ENCODE data around the gene EYS. TPM values are rescaled to one million over a fixed set of nuclear protein-coding genes. Genes with fewer than 3 reads are reported as not detected.

Gene EYS
- total RNA-seq, 1 experiment from 2014 or later, result not detected

GRCh38 chr6:65692109-65692508, 14.9 kb downstream of the EYS start:
- H3K36me3 Mint-ChIP-seq (ENCODE audit: insufficient read depth in 1 of 3, low read depth in 3 of 3), result no peaks in the 10 kb centered on the region
- H4K91ac ChIP-seq (ENCODE audit: insufficient read length, low read depth, low read length), result no peak overlapping the region
- no peak overlapping the region for H2BK12ac ChIP-seq (ENCODE audit: insufficient read length, low read depth, low read length)
- H3K79me2 ChIP-seq (ENCODE audit: insufficient read depth, low read length), result no peaks in the 10 kb centered on the region
- H2AK5ac ChIP-seq (ENCODE audit: insufficient read length, low read length), result no peak overlapping the region
- TF ChIP-seq CTCF (conservative IDR thresholded peaks at IDR 0.05), result no peak
- no peak overlapping the region for H3K4ac ChIP-seq (ENCODE audit: low read depth, low read length)
- peaks cover 4 to 5% of the 10 kb centered on the region in 2 experiments; a peak in 3 of 5 replicates for H3K9me3 Mint-ChIP-seq
- H3K27me3 Mint-ChIP-seq (ENCODE audit: low read depth), result no peaks in the 10 kb centered on the region
- WGBS (ENCODE audit: extremely low coverage, insufficient read length, low lambda C conversion rate), result no CpG with 5 or more reads among the region's 3 CpGs
- H3K27me3 ChIP-seq (ENCODE audit: insufficient read depth, low read length), result no peaks in the 10 kb centered on the region
- H3K4me1 Mint-ChIP-seq, result no peaks in the 10 kb centered on the region
- no peak for DNase-seq
- no peak overlapping the region for H3K4me3 Mint-ChIP-seq
- H4K8ac ChIP-seq (replicated peaks; ENCODE audit: insufficient read length, low read depth, low read length), result no peak overlapping the region
- H4K5ac ChIP-seq (ENCODE audit: insufficient read length, low read depth, low read length), result no peak overlapping the region
- no peaks in the 10 kb centered on the region for H3K9me3 ChIP-seq (ENCODE audit: control insufficient read depth, low read depth, low read length)
- H3K14ac ChIP-seq (ENCODE audit: insufficient read depth, low read length), result no peak overlapping the region
- H3K18ac ChIP-seq (ENCODE audit: insufficient read length, low read depth, low read length), result no peak overlapping the region
- H2BK5ac ChIP-seq (ENCODE audit: insufficient read length, low read length), result no peak overlapping the region
- no peak overlapping the region for H2BK15ac ChIP-seq (ENCODE audit: low read depth, low read length)
- no peak overlapping the region for H3K9ac ChIP-seq (ENCODE audit: extremely low read depth, insufficient read length, low read length)
- no peak overlapping the region for H3K23ac ChIP-seq (ENCODE audit: insufficient read length, low read depth, low read length)
- H3K4me1 ChIP-seq (ENCODE audit: insufficient read depth, low read length), result no peaks in the 10 kb centered on the region
- H4K20me1 ChIP-seq (ENCODE audit: control insufficient read depth, insufficient read depth, insufficient read length), result no peaks in the 10 kb centered on the region
- no peak overlapping the region for H3K27ac Mint-ChIP-seq
- H3K79me1 ChIP-seq (ENCODE audit: insufficient read depth, low read depth, low read length, poor library complexity, severe bottlenecking), result no peaks in the 10 kb centered on the region
- H2BK20ac ChIP-seq (ENCODE audit: low read depth, low read length, poor library complexity, severe bottlenecking), result no peak overlapping the region
- no peak overlapping the region for H3K4me2 ChIP-seq (ENCODE audit: insufficient read depth, insufficient read length, low read length)
- no peak overlapping the region for H3K56ac ChIP-seq (ENCODE audit: insufficient read length, low read depth, low read length)
- no peak overlapping the region for H2AFZ ChIP-seq (ENCODE audit: low read length)
- H3K27ac ChIP-seq (ENCODE audit: insufficient read length, low read depth, low read length), result no peak overlapping the region
- no peak overlapping the region for H2BK120ac ChIP-seq (ENCODE audit: low read depth, low read length, poor library complexity, severe bottlenecking)
- H3K23me2 ChIP-seq (ENCODE audit: insufficient read length, low read depth, low read length, poor library complexity, severe bottlenecking), result no peaks in the 10 kb centered on the region
- no peak overlapping the region for H3T11ph ChIP-seq (ENCODE audit: low read length)
